GM15510 (cell line): ENCODE results near the gene FAM53B.

Experiments
- POLR2A ChIP-seq: IDR thresholded peaks from 3 replicates; pipeline ENCODE4 v1.6.1; 2011; ENCODE audit warnings: borderline replicate concordance; ENCODE audit not compliant: insufficient read length; ENCODE audit errors: extremely low read depth

The FAM53B gene

DNA sequence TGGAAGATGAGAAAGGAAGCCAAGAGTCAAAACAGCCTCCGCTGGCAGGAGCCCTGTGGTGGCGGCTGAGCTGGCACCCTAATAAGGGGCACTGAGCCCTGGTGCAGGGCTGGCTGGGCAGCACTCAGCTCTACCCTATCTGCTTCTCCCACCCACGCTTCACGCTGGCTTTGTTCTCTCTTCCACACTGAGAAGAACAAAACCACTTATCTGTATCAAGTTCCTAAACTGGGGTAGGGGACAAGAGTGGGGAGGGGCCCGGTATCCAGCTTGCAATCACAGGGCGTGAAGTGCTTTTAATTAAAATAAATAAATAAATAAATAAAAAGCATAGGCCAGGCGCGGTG, 52.1 kb downstream of the FAM53B start:
- no peak for TF ChIP-seq POLR2A

GRCh38 chr10:124691421-124692099, 52.6 kb downstream of the FAM53B start:
- no peak for TF ChIP-seq POLR2A

DNA sequence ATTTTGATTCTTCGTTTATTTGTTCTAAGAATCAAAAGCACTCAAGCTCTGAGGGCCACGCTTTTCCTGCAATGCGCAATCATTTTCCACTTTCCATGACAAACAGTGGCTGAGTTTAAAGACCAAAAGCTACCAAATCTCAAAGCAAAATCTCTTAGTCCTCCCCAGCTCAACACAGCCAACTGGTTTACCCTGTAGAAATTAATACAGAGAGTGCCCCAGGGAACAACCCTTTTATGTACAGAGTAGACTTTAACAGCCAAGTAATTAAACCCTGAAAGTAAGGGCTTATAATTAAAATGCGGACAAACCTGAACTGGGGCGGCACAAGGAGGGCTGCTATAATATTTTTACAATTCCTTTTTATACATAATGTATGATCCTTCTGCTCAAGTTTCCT, 53.2 kb downstream of the FAM53B start:
- TF ChIP-seq POLR2A = no peak

- no peak for TF ChIP-seq POLR2A
Measured at GRCh38 chr10:124689911-124690498, 54.2 kb downstream of the FAM53B start.

DNA sequence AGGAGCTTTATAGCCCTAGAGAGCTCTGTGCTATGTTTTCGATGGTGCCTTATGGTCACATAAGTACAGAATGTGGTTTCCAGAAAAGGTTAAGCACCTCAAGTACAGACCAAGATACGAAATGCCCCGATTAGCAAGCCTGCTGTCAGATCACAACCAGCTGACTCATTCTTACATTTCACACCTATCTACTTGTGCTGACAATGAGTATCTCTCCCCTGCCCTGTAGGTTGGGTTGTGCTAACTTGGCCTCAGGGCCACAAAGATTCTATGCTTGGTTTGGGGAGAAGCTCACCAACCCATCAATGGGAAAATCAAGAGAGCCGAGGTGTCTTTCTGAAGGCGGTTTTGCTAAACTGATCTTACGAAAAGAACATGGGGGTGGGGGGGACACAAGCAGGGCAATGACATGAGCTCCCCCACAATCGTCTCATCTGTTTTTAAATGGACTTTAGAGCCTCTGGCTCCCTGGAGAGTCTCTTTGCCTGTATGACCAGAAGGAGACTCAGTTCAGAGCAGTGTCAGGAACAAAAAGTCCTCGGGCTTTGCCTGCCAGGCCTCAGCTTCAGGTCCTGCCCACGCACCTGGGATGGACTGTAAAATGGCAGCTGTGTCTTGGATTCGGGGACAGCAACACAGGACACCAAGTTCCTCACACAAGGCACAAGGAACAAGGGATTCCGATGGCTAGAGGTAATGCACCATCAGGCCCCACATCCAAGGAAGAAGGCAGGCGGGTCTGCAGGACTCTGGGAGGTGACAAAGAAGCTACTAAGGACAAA, 55.1 kb downstream of the FAM53B start:
- no peak for TF ChIP-seq POLR2A

- no peak for TF ChIP-seq POLR2A
Measured at GRCh38 chr10:124688386-124688785, 55.8 kb downstream of the FAM53B start.

GRCh38 chr10:124686707-124687376, 57.3 kb downstream of the FAM53B start:
- no peak for TF ChIP-seq POLR2A

DNA sequence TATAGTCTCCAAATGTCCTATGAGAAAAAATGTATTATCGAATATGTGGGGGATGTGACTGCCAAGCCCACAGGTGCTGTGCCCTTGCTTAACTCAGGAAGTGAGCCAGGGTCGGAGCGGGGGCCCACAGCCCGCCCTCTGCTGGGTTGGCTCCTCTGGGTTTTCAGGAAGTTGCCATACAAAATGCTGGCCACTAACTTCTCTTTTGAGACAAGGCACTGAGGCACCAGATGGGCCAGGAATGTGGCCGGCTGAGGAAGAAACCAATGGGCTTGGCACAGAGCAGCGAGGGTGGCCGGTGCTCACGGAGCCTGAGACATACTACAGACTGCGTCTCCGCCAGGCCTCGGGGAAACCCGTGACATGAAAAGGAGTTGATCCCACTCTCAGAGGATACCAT, 58.9 kb downstream of the FAM53B start:
- TF ChIP-seq POLR2A = no peak

- TF ChIP-seq POLR2A = no peak
Measured at GRCh38 chr10:124683814-124684213, 60.4 kb downstream of the FAM53B start.

- no peak for TF ChIP-seq POLR2A
Measured at GRCh38 chr10:124681626-124682552, 62.3 kb downstream of the FAM53B start.

GRCh38 chr10:124681091-124681490, 63.1 kb downstream of the FAM53B start:
- no peak for TF ChIP-seq POLR2A

DNA sequence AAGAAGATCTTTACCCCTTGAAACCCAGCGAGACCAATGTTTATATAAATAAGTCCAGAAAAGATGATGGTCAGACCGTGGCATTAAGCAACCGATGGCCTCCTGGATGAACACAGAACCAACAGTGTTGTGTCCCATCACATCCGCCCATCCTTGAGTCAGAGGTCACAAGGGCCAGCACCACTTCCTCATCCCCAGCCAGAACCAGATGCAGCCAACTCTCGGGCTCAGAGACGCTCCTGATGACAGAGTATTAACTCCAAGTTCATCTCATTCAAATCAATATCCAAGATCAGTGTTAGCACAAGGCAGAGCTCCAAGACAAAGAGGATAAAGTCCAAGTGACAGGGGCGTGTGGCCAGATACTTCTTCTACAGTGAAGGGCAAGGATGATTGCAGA, 63.5 kb downstream of the FAM53B start:
- TF ChIP-seq POLR2A = no peak

- no peak for TF ChIP-seq POLR2A
Measured at GRCh38 chr10:124679401-124679800, 64.8 kb downstream of the FAM53B start.

DNA sequence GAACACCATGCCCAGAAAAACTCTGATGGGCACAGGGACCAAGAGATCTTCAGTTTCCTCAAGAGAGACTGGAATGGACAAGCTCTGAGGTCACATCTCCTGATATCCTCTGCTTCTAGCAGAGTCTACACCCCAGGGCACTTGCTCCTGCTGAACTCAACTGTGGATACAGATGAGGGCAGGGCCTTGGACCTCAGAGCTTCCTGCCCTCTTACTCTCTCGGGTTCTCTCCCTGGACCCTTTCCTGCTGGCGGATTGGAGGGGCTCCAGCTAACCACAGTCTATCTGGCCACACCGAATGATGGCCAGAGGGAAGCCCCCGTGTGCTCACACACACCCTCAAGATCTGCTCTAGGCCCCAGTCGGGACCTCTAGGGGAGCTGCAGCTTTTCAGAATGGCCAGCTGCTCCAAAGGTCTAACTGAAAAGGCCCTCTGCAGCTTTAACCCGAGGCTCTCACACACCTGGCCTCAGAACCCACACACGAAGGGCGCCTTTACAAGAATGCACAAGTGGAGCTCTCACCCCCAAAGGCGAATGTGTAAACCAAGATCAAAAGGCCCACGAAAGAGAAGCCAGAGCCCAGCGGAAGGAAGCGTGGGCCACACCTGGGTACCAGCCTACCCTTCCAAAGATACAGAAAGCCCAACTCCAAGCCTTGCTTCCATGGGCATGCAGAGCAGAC, 65.5 kb downstream of the FAM53B start:
- no peak for TF ChIP-seq POLR2A

GRCh38 chr10:124677749-124678556, 66.2 kb downstream of the FAM53B start:
- TF ChIP-seq POLR2A = no peak
